Activated T-helper 2 cell treated with anti-CD3 and anti-CD28 coated beads, Interferon-gamma antibody, Interleukin-2, Interleukin-4, amounts not matched to agents 10 μg/mL and 5 μg/mL and 100 μg/mL, durations not matched to agents 14 hours and 24 hours and 36 hours (primary cell): Measurements from ENCODE around the gene CFAP57. TPM values are rescaled to one million over a fixed set of nuclear protein-coding genes. Genes with fewer than 3 reads are reported as not detected.
A peak's percentile ranks its signal among the peaks of the same experiment; 100 is the strongest.

Source experiments
- DNase-seq: peaks from one replicate; pipeline ENCODE4 v3.0.0; 2021; ENCODE audit warnings: low spot score
- H3K27ac Mint-ChIP-seq: one replicate; pipeline ENCODE4 v1.8.0; 2021; ENCODE audit warnings: mixed read lengths
- H3K27me3 Mint-ChIP-seq: one replicate; pipeline ENCODE4 v1.8.0; 2021; ENCODE audit warnings: low read depth, mixed read lengths
- H3K36me3 Mint-ChIP-seq: one replicate; pipeline ENCODE4 v1.8.0; 2021; ENCODE audit warnings: low read depth, mixed read lengths
- H3K4me1 Mint-ChIP-seq: one replicate; pipeline ENCODE4 v1.8.0; 2021; ENCODE audit warnings: low read depth, mixed read lengths
- H3K4me3 Mint-ChIP-seq: one replicate; pipeline ENCODE4 v1.8.0; 2021; ENCODE audit warnings: low read depth, mild to moderate bottlenecking, moderate library complexity, mixed read lengths
- H3K9me3 Mint-ChIP-seq: one replicate; pipeline ENCODE4 v1.8.0; 2021; ENCODE audit warnings: mixed read lengths
- intact Hi-C: fragments of 100-400 bp; cut with micrococcal nuclease; formaldehyde crosslinking; loops from one replicate; pipeline ENCODE4 v1.15.1; 2023
- total RNA-seq: library from RNA; stranded (reverse); gene quantifications from 2 replicates; pipeline ENCODE4 v1.2.3, GENCODE V29; 2022

Gene CFAP57
- total RNA-seq, 1 donor from 2014 or later, result 0.11 TPM

GRCh38 chr1:43144237-43144636 is 27.9 kb upstream of the CFAP57 start:
- Mint-ChIP-seq H3K4me1 (no peaks in the 10 kb centered on the region), H3K36me3 (no peaks in the 10 kb centered on the region), H3K4me3 (no peak overlapping the region), H3K27me3 (peaks cover 51% of the 10 kb centered on the region), H3K27ac (no peak overlapping the region), H3K9me3 (no peaks in the 10 kb centered on the region)
- intact Hi-C loops, result no loop called here
- no peak for DNase-seq

GRCh38 chr1:43147625-43148327 is 24.4 kb upstream of the CFAP57 start:
- Mint-ChIP-seq H3K9me3 (no peaks in the 10 kb centered on the region), H3K27ac (no peak overlapping the region), H3K4me3 (no peak overlapping the region), H3K4me1 (no peaks in the 10 kb centered on the region), H3K27me3 (peaks cover 54% of the 10 kb centered on the region), H3K36me3 (no peaks in the 10 kb centered on the region)
- intact Hi-C loops, result no loop called here
- peak; percentile 23 for DNase-seq

GRCh38 chr1:43149889-43150288 is 22.2 kb upstream of the CFAP57 start:
- Mint-ChIP-seq H3K4me3 (no peak overlapping the region), H3K36me3 (no peaks in the 10 kb centered on the region), H3K9me3 (no peaks in the 10 kb centered on the region), H3K4me1 (no peaks in the 10 kb centered on the region), H3K27me3 (peaks cover 40% of the 10 kb centered on the region), H3K27ac (no peak overlapping the region)
- intact Hi-C loops, result no loop called here
- DNase-seq, result no peak

- peaks cover 23% of the 10 kb centered on the region for H3K27me3 Mint-ChIP-seq
- intact Hi-C loops, result no loop called here
- no peaks in the 10 kb centered on the region for H3K36me3 Mint-ChIP-seq
- no peaks in the 10 kb centered on the region for H3K4me1 Mint-ChIP-seq
- H3K27ac Mint-ChIP-seq, result no peak overlapping the region
- no peak overlapping the region for H3K4me3 Mint-ChIP-seq
- DNase-seq, result no peak
- no peaks in the 10 kb centered on the region for H3K9me3 Mint-ChIP-seq
Observed at GRCh38 chr1:43152866-43153265, 19.3 kb upstream of the CFAP57 start.

GRCh38 chr1:43153443-43153842 is 18.7 kb upstream of the CFAP57 start:
- no peaks in the 10 kb centered on the region for H3K9me3 Mint-ChIP-seq
- H3K4me1 Mint-ChIP-seq, result no peaks in the 10 kb centered on the region
- H3K27ac Mint-ChIP-seq, result no peak overlapping the region
- H3K27me3 Mint-ChIP-seq, result peaks cover 20% of the 10 kb centered on the region
- no peaks in the 10 kb centered on the region for H3K36me3 Mint-ChIP-seq
- no peak for DNase-seq
- H3K4me3 Mint-ChIP-seq, result no peak overlapping the region
- intact Hi-C loops, result no loop called here

- H3K27me3 Mint-ChIP-seq, result peaks cover 5% of the 10 kb centered on the region
- no peaks in the 10 kb centered on the region for H3K9me3 Mint-ChIP-seq
- intact Hi-C loops, result no loop called here
- H3K4me3 Mint-ChIP-seq, result no peak overlapping the region
- no peak overlapping the region for H3K27ac Mint-ChIP-seq
- no peaks in the 10 kb centered on the region for H3K4me1 Mint-ChIP-seq
- DNase-seq, result no peak
- no peaks in the 10 kb centered on the region for H3K36me3 Mint-ChIP-seq
Observed at GRCh38 chr1:43156026-43156425, 16.1 kb upstream of the CFAP57 start.

- Mint-ChIP-seq H3K9me3 (no peaks in the 10 kb centered on the region), H3K36me3 (peaks cover 66% of the 10 kb centered on the region), H3K27ac (no peak overlapping the region), H3K4me3 (no peak overlapping the region), H3K27me3 (no peaks in the 10 kb centered on the region), H3K4me1 (peaks cover 6% of the 10 kb centered on the region)
- intact Hi-C loops, result no loop called here
- no peak for DNase-seq
Observed at GRCh38 chr1:43165162-43165561, 7.0 kb upstream of the CFAP57 start.

- H3K36me3 Mint-ChIP-seq, result peaks cover 72% of the 10 kb centered on the region
Observed at GRCh38 chr1:43165765-43166164, 6.4 kb upstream of the CFAP57 start.

GRCh38 chr1:43171312-43171875 is 736 bp upstream of the CFAP57 start:
- H3K27ac Mint-ChIP-seq, result peak overlapping the region; percentile 87
- no peaks in the 10 kb centered on the region for H3K9me3 Mint-ChIP-seq
- H3K36me3 Mint-ChIP-seq, result peaks cover 54% of the 10 kb centered on the region
- peaks cover 13% of the 10 kb centered on the region for H3K27me3 Mint-ChIP-seq
- DNase-seq, result no peak
- intact Hi-C loops, result loop anchor here (5.0 kb wide), 1 partner anchor 196 kb away; the partner anchor contains the start of gene ELOVL1
- H3K4me3 Mint-ChIP-seq, result peak overlapping the region; percentile 96
- peaks cover 25% of the 10 kb centered on the region for H3K4me1 Mint-ChIP-seq

More at GRCh38 chr1:43165765-43166164, 6.4 kb upstream of the CFAP57 start:
- H3K4me3 Mint-ChIP-seq, result no peak overlapping the region
- intact Hi-C loops, result no loop called here
- no peaks in the 10 kb centered on the region for H3K9me3 Mint-ChIP-seq
- H3K27me3 Mint-ChIP-seq, result no peaks in the 10 kb centered on the region
- peaks cover 11% of the 10 kb centered on the region for H3K4me1 Mint-ChIP-seq
- H3K27ac Mint-ChIP-seq, result no peak overlapping the region
- no peak for DNase-seq

- Mint-ChIP-seq H3K36me3 (peaks cover 43% of the 10 kb centered on the region), H3K27ac (no peak overlapping the region), H3K4me1 (peaks cover 25% of the 10 kb centered on the region), H3K4me3 (peak overlapping the region; percentile 96), H3K9me3 (no peaks in the 10 kb centered on the region), H3K27me3 (peaks cover 22% of the 10 kb centered on the region)
- intact Hi-C loops, result loop anchor here (2.0 to 5.0 kb wide), 2 partner anchors 195 to 282 kb away; partner anchors contain the start of gene ELOVL1
- peak; percentile 64 for DNase-seq
Observed at GRCh38 chr1:43172527-43172972, 420 bp downstream of the CFAP57 start.

GRCh38 chr1:43174873-43175272 is 2.7 kb downstream of the CFAP57 start:
- Mint-ChIP-seq H3K9me3 (no peaks in the 10 kb centered on the region), H3K27me3 (peaks cover 23% of the 10 kb centered on the region), H3K4me3 (no peak overlapping the region), H3K27ac (no peak overlapping the region), H3K36me3 (peaks cover 20% of the 10 kb centered on the region), H3K4me1 (peaks cover 22% of the 10 kb centered on the region)
- no peak for DNase-seq
- intact Hi-C loops, result loop anchor here (5.0 kb wide), 1 partner anchor 192 kb away; the partner anchor contains the start of gene ELOVL1

GRCh38 chr1:43177691-43178090 is 5.6 kb downstream of the CFAP57 start:
- no peak for DNase-seq
- no peak overlapping the region for H3K27ac Mint-ChIP-seq
- H3K36me3 Mint-ChIP-seq, result no peaks in the 10 kb centered on the region
- H3K4me3 Mint-ChIP-seq, result no peak overlapping the region
- no peaks in the 10 kb centered on the region for H3K9me3 Mint-ChIP-seq
- H3K27me3 Mint-ChIP-seq, result peaks cover 23% of the 10 kb centered on the region
- intact Hi-C loops, result no loop called here
- H3K4me1 Mint-ChIP-seq, result peaks cover 4% of the 10 kb centered on the region

GRCh38 chr1:43184388-43184787 is 12.3 kb downstream of the CFAP57 start:
- Mint-ChIP-seq H3K27ac (no peak overlapping the region), H3K4me3 (no peak overlapping the region), H3K4me1 (no peaks in the 10 kb centered on the region), H3K36me3 (no peaks in the 10 kb centered on the region), H3K9me3 (no peaks in the 10 kb centered on the region), H3K27me3 (peaks cover 9% of the 10 kb centered on the region)
- no peak for DNase-seq
- intact Hi-C loops, result no loop called here
